ENCODE results near the gene TFF3. TPM values are rescaled to one million over a fixed set of nuclear protein-coding genes. Genes with fewer than 3 reads are reported as not detected.

TFF3 gene
- total RNA-seq, 1 experiment from 2014 or later = not detected

- in situ Hi-C loops (cut with HindIII; ENCODE audit: low pct_unique_long_range_greater_than_20kb, low sequenced_read_pairs) = no loop called here
- DNase-seq (ENCODE audit: low read depth) = no peak
Observed at GRCh38 chr21:42311160-42311559, 4.0 kb downstream of the TFF3 start.

- in situ Hi-C loops (cut with HindIII; ENCODE audit: low pct_unique_long_range_greater_than_20kb, low sequenced_read_pairs) = no loop called here
- DNase-seq (ENCODE audit: low read depth) = no peak
Observed at GRCh38 chr21:42310411-42311001, 4.7 kb downstream of the TFF3 start.

GRCh38 chr21:42309753-42310213 lies 5.4 kb downstream of the TFF3 start:
- no peak for DNase-seq (ENCODE audit: low read depth)
- in situ Hi-C loops (cut with HindIII; ENCODE audit: low pct_unique_long_range_greater_than_20kb, low sequenced_read_pairs) = no loop called here

GRCh38 chr21:42308914-42309752 lies 6.1 kb downstream of the TFF3 start:
- in situ Hi-C loops (cut with HindIII; ENCODE audit: low pct_unique_long_range_greater_than_20kb, low sequenced_read_pairs) = no loop called here

GRCh38 chr21:42308161-42308913 lies 6.9 kb downstream of the TFF3 start:
- in situ Hi-C loops (cut with HindIII; ENCODE audit: low pct_unique_long_range_greater_than_20kb, low sequenced_read_pairs) = no loop called here
- no peak for DNase-seq (ENCODE audit: low read depth)

More at GRCh38 chr21:42308914-42309752, 6.1 kb downstream of the TFF3 start:
- DNase-seq (ENCODE audit: low read depth) = no peak

- DNase-seq (ENCODE audit: low read depth) = no peak
- in situ Hi-C loops (cut with HindIII; ENCODE audit: low pct_unique_long_range_greater_than_20kb, low sequenced_read_pairs) = no loop called here
Observed at GRCh38 chr21:42307106-42307505, 8.1 kb downstream of the TFF3 start.

- DNase-seq (ENCODE audit: low read depth) = no peak
- in situ Hi-C loops (cut with HindIII; ENCODE audit: low pct_unique_long_range_greater_than_20kb, low sequenced_read_pairs) = no loop called here
Observed at GRCh38 chr21:42306366-42307035, 8.7 kb downstream of the TFF3 start.

GRCh38 chr21:42305707-42306147 lies 9.5 kb downstream of the TFF3 start:
- no peak for DNase-seq (ENCODE audit: low read depth)
- in situ Hi-C loops (cut with HindIII; ENCODE audit: low pct_unique_long_range_greater_than_20kb, low sequenced_read_pairs) = no loop called here

- DNase-seq (ENCODE audit: low read depth) = no peak
- in situ Hi-C loops (cut with HindIII; ENCODE audit: low pct_unique_long_range_greater_than_20kb, low sequenced_read_pairs) = no loop called here
Observed at GRCh38 chr21:42304556-42305454, 10.4 kb downstream of the TFF3 start.

- DNase-seq (ENCODE audit: low read depth) = no peak
- in situ Hi-C loops (cut with HindIII; ENCODE audit: low pct_unique_long_range_greater_than_20kb, low sequenced_read_pairs) = no loop called here
Observed at GRCh38 chr21:42303443-42303842, 11.8 kb downstream of the TFF3 start.

GRCh38 chr21:42302794-42303193 lies 12.4 kb downstream of the TFF3 start:
- DNase-seq (ENCODE audit: low read depth) = no peak
- in situ Hi-C loops (cut with HindIII; ENCODE audit: low pct_unique_long_range_greater_than_20kb, low sequenced_read_pairs) = no loop called here

- in situ Hi-C loops (cut with HindIII; ENCODE audit: low pct_unique_long_range_greater_than_20kb, low sequenced_read_pairs) = no loop called here
- no peak for DNase-seq (ENCODE audit: low read depth)
Observed at GRCh38 chr21:42302076-42302650, 13.0 kb downstream of the TFF3 start.

GRCh38 chr21:42301371-42302075 lies 13.7 kb downstream of the TFF3 start:
- in situ Hi-C loops (cut with HindIII; ENCODE audit: low pct_unique_long_range_greater_than_20kb, low sequenced_read_pairs) = no loop called here
- no peak for DNase-seq (ENCODE audit: low read depth)

GRCh38 chr21:42300956-42301355 lies 14.3 kb downstream of the TFF3 start:
- DNase-seq (ENCODE audit: low read depth) = no peak
- in situ Hi-C loops (cut with HindIII; ENCODE audit: low pct_unique_long_range_greater_than_20kb, low sequenced_read_pairs) = no loop called here

GRCh38 chr21:42300045-42300583 lies 15.1 kb downstream of the TFF3 start:
- no peak for DNase-seq (ENCODE audit: low read depth)
- in situ Hi-C loops (cut with HindIII; ENCODE audit: low pct_unique_long_range_greater_than_20kb, low sequenced_read_pairs) = no loop called here

- DNase-seq (ENCODE audit: low read depth) = no peak
Observed at GRCh38 chr21:42299324-42300044, 15.7 kb downstream of the TFF3 start.

More at GRCh38 chr21:42299324-42300044, 15.7 kb downstream of the TFF3 start:
- in situ Hi-C loops (cut with HindIII; ENCODE audit: low pct_unique_long_range_greater_than_20kb, low sequenced_read_pairs) = no loop called here
